Erythroblast (primary cell): ENCODE measurements around the gene GJB6.

Experiments used
- GATA1 ChIP-seq: IDR thresholded peaks from 2 replicates; pipeline ENCODE4 v1.6.1; 2011; ENCODE audit warnings: low read depth, mild to moderate bottlenecking, control low read depth, low read length, moderate library complexity
- POLR2A ChIP-seq: IDR thresholded peaks from 2 replicates; pipeline ENCODE4 v1.6.1; 2011; ENCODE audit warnings: mild to moderate bottlenecking, low read length

GRCh38 chr13:20263393-20264044 lies 31.4 kb upstream of the GJB6 start:
- no peak for TF ChIP-seq POLR2A
- TF ChIP-seq GATA1 = no peak
